GM12874 (cell line): ENCODE results near the gene SOAT2.

ENCODE experiments used
- TF ChIP-seq, protein P1 (sequence below): IDR thresholded peaks from 2 replicates; pipeline ENCODE4 v1.5.1; 2011; ENCODE audit warnings: low read depth, mild to moderate bottlenecking, control low read depth, low read length, moderate library complexity; ENCODE audit not compliant: insufficient read depth

Gene SOAT2

DNA sequence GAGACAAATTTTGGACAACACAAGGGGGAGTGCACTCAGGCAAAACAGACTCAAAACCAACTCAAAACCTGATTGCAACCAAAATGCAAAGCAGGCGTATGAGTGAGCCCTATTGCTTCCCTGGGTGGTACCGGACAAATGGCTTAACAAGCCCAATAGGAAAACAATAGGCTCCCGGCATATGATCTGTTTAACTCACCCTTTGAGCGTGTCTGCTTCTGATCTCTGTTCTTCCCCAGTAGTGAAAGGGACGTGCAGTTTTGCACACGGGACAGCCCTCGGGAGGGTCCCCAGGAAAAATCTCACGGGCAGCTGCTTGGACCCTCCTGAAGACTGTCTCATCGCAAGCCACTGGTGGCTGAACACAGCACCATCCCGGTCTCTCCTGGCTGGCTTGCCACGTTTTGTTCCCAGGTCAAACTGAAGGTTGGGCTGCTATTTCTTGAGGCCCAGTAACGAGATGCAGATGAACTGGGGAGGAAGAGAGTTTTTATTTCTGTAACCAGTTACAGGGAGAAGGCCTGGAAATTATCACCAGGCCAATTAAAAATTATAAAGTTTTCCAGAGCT is 9.9 kb downstream of the SOAT2 start:
- TF ChIP-seq, protein P1, sequence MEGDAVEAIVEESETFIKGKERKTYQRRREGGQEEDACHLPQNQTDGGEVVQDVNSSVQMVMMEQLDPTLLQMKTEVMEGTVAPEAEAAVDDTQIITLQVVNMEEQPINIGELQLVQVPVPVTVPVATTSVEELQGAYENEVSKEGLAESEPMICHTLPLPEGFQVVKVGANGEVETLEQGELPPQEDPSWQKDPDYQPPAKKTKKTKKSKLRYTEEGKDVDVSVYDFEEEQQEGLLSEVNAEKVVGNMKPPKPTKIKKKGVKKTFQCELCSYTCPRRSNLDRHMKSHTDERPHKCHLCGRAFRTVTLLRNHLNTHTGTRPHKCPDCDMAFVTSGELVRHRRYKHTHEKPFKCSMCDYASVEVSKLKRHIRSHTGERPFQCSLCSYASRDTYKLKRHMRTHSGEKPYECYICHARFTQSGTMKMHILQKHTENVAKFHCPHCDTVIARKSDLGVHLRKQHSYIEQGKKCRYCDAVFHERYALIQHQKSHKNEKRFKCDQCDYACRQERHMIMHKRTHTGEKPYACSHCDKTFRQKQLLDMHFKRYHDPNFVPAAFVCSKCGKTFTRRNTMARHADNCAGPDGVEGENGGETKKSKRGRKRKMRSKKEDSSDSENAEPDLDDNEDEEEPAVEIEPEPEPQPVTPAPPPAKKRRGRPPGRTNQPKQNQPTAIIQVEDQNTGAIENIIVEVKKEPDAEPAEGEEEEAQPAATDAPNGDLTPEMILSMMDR: no peak

DNA sequence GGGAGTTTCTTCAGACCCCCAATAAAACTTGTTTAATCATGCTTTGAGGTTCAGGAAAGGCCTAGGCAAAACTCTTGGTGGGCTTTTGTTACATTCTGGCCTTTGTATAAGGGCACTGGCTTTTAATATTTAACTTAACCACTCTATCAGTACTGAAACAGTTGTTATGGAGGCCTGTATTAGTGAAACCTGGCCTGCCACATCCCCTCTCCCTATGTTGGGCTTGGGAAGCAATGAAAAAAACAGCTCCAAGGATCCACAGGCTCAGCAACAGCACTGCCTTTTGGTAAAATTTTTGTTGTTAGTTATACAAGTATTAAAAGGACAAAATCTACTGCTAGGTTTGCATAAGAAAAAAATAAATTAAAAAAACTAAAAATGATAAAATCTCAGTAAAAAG is 10.7 kb downstream of the SOAT2 start:
- TF ChIP-seq, protein P1: no peak

DNA sequence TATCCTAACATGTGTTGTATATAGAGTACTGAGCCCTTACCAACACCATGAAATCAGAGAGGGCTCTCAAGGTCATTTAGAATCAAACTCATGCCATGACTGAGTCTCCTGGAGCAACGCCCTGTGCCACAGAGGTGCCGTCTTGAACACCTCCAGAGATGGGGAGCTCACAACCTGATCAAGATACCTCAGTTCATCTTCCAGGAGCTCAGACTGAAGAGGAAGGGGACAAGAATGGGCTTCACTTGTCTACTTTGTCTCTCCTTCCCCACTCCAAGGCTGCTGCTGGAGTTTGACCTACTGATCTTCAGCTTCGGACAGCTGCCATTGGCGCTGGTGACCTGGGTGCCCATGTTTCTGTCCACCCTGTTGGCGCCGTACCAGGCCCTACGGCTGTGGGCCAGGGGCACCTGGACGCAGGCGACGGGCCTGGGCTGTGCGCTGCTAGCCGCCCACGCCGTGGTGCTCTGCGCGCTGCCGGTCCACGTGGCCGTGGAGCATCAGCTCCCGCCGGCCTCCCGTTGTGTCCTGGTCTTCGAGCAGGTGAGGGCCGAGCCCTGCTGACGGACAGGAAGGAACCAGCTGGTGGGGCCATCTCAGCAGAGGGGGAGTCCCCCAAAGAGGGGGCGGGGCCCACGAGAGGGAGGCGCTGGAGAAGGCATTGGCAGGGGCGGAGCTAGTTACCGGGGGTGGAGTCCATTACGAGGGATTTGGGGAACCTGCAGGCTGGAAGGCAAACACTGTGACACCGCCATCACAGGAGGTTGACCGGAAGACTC is 12.0 kb downstream of the SOAT2 start:
- TF ChIP-seq, protein P1: no peak

DNA sequence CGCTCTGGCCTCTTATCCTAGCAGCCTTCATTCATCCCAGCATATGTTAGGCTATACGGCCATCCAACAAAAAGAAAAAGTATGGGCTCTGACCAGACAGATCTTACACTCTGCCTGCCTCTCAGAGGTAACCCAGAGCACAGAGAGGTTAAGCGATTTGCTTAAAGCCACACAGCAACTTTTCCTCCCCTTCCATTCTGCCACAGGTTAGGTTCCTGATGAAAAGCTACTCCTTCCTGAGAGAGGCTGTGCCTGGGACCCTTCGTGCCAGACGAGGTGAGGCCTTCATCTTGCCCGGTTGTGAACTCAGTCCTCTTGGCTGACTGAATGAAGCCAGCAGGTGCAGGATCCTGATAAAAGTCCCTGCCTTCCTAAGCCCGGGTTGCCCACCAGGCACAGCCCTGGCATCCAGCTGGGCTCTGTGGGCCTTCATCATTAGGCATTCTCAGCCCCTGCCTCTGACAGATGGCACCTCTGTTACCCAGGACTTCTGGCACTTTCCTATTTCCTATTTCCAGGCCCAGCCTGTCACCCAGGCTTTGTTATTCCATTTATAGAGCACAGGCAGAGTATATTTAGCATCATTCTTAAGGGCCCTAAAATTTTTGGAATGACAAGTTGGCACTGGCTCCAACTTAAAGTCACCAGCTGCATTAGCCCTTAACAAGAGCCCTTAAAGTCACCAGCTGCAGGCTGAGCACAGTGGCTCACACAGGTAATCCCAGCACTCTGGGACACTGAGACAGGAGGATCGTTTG is 12.8 kb downstream of the SOAT2 start:
- TF ChIP-seq, protein P1: no peak

DNA sequence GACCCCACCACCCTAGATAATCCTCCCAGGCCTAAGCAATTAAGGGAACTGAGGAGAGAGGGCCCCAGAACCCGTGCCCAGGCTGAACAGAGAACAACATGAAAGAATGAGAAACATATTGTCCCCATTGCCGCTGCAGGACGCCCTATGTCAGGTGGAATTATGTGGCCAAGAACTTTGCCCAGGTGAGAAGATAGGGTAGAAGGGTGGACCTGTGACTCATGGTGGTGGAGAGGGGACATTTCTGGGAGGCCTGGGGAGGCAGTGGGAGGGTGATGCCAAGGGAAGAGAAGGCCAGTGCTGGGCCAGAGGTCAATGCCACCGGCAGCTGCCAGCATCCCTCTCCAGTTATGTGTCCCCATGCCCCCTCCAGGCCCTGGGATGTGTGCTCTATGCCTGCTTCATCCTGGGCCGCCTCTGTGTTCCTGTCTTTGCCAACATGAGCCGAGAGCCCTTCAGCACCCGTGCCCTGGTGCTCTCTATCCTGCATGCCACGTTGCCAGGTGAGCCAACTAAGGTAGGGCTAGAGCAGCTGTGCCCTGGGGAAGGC is 15.5 kb downstream of the SOAT2 start:
- TF ChIP-seq, protein P1: no peak

DNA sequence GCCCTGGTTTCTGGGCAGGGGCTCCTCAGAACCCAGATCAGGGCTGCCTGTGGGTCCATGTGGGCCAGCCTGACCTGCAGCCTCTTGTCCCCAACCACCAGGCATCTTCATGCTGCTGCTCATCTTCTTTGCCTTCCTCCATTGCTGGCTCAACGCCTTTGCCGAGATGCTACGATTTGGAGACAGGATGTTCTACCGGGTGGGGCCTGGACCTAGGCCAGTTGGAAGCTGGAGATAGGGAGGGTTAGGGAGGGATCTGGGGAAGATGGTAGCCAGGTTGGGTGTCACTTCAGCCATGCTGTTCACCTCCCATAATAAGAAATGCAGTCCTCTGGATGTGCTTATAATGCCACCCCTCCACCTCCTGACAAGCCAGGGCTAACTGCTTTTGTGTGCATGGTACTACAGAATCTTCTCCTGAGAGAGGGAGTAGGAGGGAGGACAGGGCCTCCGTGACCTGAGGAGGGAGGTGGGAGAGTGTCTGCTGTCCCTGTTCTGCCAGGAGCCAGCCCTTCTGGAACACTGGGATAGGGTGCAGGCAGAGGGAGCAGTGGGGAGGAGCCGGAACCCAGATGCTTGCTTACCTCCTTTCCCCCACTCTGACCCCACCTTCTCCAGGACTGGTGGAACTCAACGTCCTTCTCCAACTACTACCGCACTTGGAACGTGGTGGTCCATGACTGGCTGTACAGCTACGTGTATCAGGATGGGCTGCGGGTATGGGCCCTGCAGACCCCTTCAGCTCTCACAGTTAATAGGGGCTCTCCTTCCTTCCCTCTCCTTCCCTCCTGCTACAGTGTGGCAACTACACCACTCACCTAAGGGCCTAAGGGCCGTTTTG is 17.6 kb downstream of the SOAT2 start:
- TF ChIP-seq, protein P1: no peak
